ENCODE results near the gene MAP1LC3B2. TPM values are rescaled to one million over a fixed set of nuclear protein-coding genes. Genes with fewer than 3 reads are reported as not detected.

Gene MAP1LC3B2
- total RNA-seq, 4 donors from 2014 or later, result 1.1 to 1.8 (median 1.8) TPM; not detected in 1

DNA sequence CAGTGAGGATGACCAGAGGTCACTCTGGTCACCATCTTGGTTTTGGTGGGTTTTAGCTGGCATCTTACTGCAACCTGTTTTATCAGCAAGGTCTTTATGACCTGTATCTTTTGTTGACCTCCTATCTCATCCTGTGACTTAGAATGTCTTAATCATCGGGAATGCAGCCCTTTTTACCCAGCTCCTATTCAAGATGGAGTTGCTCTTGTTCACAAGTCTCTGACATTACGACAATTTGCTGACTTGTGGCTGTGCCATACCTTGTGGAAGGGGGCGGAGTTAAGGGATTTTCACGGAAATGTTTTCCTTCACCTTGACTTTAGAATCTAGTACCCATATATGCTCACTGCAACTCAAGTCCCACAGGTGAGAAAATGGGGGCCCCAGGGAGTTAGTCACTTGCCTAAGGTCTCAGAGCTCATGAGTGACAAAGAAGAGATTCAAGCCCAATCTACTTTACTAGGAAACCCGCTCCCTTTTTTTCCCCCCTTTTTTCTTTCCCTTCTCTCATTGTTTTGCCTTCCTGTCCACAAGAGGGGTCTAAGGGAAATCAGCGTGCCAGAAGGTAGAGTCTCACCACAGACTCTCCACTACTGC lies 2.7 kb upstream of the MAP1LC3B2 start:
- H3K4me1 ChIP-seq, result no peaks in the 10 kb centered on the region
- no peaks in the 10 kb centered on the region for H3K27me3 ChIP-seq
- no peaks in the 10 kb centered on the region for H3K9me3 ChIP-seq
- no peaks in the 10 kb centered on the region for H3K36me3 ChIP-seq
- ATAC-seq, result no peak
- WGBS, 2 donors (ENCODE audit: low coverage in 1 of 2), result 91 to 95% methylated on average over 6 of the region's 6 CpGs
- H3K27ac ChIP-seq, result no peak overlapping the region
- H3K4me3 ChIP-seq, result no peak overlapping the region
- TF ChIP-seq CTCF (IDR thresholded peaks at IDR 0.05), result no peak
- no peak for TF ChIP-seq EP300 (IDR thresholded peaks at IDR 0.05)
- TF ChIP-seq POLR2AphosphoS5 (IDR thresholded peaks at IDR 0.05), result no peak
- TF ChIP-seq POLR2A (IDR thresholded peaks at IDR 0.05), result no peak

DNA sequence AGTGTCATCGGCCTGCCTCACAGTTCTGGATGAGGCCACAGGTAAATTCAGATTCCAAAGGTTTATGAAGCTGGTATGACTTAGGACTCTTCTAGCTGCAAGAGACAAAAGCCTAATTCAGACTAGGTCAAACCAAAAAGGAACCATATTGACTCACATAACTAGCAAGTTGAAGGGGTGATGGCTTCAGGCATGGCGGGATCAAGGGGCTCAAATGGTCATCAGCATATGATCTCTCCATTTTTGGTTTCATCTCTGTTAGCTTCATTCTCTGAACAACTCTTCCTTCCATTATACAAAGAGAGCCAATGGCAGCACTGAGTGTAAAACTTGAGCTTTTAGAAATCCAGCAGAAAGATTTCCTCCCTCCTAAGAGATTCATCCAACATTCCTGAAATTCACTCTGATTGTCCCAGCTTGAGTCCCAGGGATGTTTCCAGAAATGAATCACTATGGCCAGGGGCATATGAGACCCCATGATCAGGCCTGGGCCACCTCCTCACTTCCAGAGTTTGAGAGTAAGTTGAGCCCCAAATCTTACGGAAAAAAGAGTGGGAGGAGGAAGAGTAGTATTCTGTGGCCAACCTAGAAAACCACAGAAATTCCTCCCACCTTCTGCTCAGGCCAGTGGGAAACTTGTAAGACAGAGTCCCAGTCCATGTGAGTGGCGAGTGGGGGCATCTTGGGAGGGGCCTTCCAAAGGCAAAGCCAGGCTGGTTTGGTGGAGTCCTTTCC lies 2.0 kb upstream of the MAP1LC3B2 start:
- no peak for TF ChIP-seq POLR2A (IDR thresholded peaks at IDR 0.05)
- TF ChIP-seq CTCF (IDR thresholded peaks at IDR 0.05), result no peak
- no peak for TF ChIP-seq EP300 (IDR thresholded peaks at IDR 0.05)
- no peak for TF ChIP-seq POLR2AphosphoS5 (IDR thresholded peaks at IDR 0.05)
- no peaks in the 10 kb centered on the region for H3K4me1 ChIP-seq
- no peak overlapping the region for H3K27ac ChIP-seq
- no peaks in the 10 kb centered on the region for H3K36me3 ChIP-seq
- no peaks in the 10 kb centered on the region for H3K27me3 ChIP-seq
- no peak overlapping the region for H3K4me3 ChIP-seq
- 87 to 93% methylated on average over 3 of the region's 4 CpGs for WGBS, 2 donors (ENCODE audit: low coverage in 1 of 2)
- ATAC-seq, result no peak
- no peaks in the 10 kb centered on the region for H3K9me3 ChIP-seq

DNA sequence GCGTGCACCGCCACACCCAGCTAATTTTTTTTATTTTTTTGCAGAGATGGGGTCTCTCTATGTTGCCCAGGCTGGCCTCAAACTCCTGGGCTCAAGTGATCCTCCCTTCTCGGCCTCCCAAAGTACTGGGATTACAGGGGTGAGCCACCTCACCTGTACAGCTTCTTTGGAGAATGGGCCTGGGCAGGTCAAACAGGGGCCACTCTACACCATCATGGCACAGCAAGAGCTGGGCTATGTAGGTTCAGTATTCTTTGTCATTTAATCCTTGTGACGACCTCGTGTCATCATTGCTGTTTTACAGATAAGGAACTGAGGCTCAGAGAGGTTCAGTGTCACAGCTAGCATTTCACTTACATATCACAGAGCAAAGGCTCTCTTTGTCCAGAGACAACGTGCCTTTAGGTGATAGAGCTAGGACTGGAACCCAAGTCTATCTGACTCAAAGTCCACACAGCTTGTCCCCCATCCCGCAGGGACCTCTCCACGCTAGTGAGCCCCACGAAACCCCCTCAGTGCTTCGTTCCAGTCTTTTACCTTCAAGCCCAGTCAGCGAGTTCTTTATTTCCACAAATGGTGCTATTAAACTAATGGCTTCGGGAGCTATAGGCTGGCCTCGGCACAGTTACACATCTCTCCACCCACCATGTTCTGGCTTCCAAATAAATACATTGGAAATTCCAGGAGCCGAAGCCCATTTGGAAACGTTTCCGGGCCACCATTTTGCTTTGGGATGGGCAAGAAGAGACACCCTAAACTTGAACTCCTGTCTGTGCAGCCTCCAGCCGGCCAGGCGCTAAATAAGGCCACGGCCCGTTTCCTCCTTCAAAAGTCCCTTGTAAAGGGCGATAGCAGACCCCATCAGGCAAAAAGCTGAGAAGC lies 660 bp upstream of the MAP1LC3B2 start:
- ATAC-seq, result no peak
- peak overlapping the region in 1 of 4 donors; percentile 33 for H3K27ac ChIP-seq
- WGBS, 2 donors (ENCODE audit: low coverage in 1 of 2), result 87 to 94% methylated on average over 4 to 7 of the region's 21 CpGs

DNA sequence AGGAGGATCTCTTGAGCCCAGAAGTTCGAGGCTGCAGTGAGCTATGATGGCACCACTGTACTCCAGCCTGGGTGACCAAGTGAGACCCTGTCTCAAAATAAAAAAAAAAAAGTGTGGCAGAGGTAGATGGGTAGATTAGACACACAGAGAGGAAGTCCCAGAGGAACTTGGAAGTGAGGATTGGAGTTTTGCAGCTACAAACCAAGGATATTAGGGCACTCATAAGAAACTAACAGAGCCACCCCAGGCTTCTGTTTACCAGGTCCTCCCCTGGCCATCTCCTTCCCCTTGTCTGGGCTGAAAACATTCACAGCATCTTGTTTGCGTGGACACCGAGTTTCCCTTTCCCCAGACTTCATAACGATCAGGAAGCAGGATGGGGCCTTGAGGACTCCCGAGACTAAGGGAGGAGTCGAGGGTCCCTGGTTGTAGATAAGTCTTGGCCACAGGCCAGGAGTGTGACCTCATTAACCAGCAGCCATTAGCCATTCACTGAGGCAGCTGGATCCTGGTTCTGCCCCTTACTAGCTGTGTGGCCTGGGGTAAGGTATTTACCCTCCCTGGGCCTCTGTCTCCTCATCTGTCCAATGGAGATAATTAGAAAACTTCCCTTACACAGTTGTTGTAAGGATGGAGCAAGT lies 2.1 kb downstream of the MAP1LC3B2 start:
- no peaks in the 10 kb centered on the region for H3K4me1 ChIP-seq
- WGBS, 2 donors (ENCODE audit: low coverage in 1 of 2), result 89 to 90% methylated on average over 1 to 2 of the region's 6 CpGs
- no peak overlapping the region for H3K27ac ChIP-seq
- no peak for TF ChIP-seq POLR2AphosphoS5 (IDR thresholded peaks at IDR 0.05)
- TF ChIP-seq POLR2A (IDR thresholded peaks at IDR 0.05), result no peak
- TF ChIP-seq CTCF (IDR thresholded peaks at IDR 0.05), result no peak
- TF ChIP-seq EP300 (IDR thresholded peaks at IDR 0.05), result no peak
- no peak overlapping the region for H3K4me3 ChIP-seq
- H3K9me3 ChIP-seq, result peaks cover 0 to 18% (median 0%) of the 10 kb centered on the region in 3 donors
- no peak for ATAC-seq
- H3K36me3 ChIP-seq, result no peaks in the 10 kb centered on the region
- no peaks in the 10 kb centered on the region for H3K27me3 ChIP-seq

More for the DNA sequence above, 660 bp upstream of the MAP1LC3B2 start:
- Histone ChIP-seq H3K27me3 (no peaks in the 10 kb centered on the region), H3K4me3 (no peak overlapping the region), H3K9me3 (peaks cover 0 to 7% (median 0%) of the 10 kb centered on the region in 3 donors), H3K4me1 (no peaks in the 10 kb centered on the region), H3K36me3 (no peaks in the 10 kb centered on the region)
- no peak for TF ChIP-seq EP300 (IDR thresholded peaks at IDR 0.05)

DNA sequence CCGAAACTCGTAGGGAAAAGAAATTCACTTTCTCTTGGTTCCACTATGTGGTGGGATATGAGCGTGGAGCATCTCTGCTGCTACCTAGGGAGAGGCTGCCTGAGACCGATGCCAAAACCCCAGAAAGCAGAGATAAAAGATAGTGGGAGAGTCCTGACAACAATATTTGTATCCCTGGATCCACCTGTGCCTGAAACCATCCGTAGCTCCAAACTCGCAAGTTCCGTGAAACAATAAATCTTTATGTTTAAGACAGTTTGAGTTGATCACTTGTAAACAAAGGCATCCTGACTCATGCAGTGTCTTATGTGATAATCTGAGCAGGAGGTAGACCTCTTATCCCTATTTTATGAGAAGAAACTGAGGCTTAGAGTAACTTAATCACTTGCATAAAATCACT lies 2.9 kb downstream of the MAP1LC3B2 start:
- no peaks in the 10 kb centered on the region for H3K4me1 ChIP-seq
- H3K36me3 ChIP-seq, result no peaks in the 10 kb centered on the region
- H3K27me3 ChIP-seq, result no peaks in the 10 kb centered on the region
- ATAC-seq, result no peak
- H3K9me3 ChIP-seq, result peaks cover 0 to 18% (median 0%) of the 10 kb centered on the region in 3 donors
- no peak overlapping the region for H3K27ac ChIP-seq
- 95 to 96% methylated on average over 3 to 7 of the region's 7 CpGs for WGBS, 2 donors (ENCODE audit: low coverage in 1 of 2)
- H3K4me3 ChIP-seq, result no peak overlapping the region
- TF ChIP-seq CTCF (IDR thresholded peaks at IDR 0.05) (no peak), POLR2A (IDR thresholded peaks at IDR 0.05) (no peak), POLR2AphosphoS5 (IDR thresholded peaks at IDR 0.05) (no peak), EP300 (IDR thresholded peaks at IDR 0.05) (no peak)

Data from gastroesophageal sphincter (tissue), 4 donors.